NCI-H1694 treated with DMSO at 0.1 percent for 48 hours (cell line): ENCODE measurements around the gene SMARCD3.

Experiments
- DNase-seq: peaks from one replicate; lab custom pipeline; 2025; lab: John Stamatoyannopoulos, UW

SMARCD3 gene

DNA sequence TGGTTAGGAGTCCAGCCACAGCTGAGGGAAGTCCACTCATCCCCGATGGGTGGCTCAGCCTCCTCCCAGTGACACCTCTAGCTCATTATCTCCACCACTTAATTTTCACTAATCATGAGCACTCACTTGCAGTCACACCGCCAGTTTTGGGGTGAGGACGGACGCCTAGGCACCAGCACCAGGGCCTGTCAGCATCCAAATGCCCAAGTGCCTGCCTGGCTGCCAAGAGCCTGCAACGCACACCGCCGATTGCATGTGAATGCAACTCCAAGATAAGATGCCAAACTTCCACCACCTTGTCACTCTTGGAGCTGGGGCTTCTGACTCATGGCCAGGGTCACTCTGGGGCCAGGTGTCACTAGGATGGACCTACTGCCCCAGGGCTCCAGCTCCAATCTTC, 24.4 kb upstream of the SMARCD3 start:
- no peak for DNase-seq

DNA sequence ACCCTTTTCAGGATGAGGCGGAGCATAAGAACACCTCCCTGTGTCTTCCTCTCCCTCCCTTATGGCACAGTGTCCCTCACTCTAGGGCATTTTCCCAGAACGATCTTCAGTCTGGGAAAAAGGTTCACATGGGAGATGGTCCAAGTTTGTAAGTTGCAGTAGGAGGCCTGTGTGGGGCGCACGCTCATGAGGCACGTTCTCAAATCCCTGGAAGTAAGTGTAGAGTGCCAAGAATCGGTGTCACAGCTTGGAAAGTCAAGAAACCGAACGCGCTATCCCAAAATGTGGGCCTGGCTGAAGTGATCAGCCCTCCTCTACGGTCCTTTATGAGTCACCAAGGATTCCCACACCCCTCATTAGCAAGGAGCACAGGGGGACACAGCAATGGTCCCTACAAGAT, 23.9 kb upstream of the SMARCD3 start:
- DNase-seq = no peak

DNA sequence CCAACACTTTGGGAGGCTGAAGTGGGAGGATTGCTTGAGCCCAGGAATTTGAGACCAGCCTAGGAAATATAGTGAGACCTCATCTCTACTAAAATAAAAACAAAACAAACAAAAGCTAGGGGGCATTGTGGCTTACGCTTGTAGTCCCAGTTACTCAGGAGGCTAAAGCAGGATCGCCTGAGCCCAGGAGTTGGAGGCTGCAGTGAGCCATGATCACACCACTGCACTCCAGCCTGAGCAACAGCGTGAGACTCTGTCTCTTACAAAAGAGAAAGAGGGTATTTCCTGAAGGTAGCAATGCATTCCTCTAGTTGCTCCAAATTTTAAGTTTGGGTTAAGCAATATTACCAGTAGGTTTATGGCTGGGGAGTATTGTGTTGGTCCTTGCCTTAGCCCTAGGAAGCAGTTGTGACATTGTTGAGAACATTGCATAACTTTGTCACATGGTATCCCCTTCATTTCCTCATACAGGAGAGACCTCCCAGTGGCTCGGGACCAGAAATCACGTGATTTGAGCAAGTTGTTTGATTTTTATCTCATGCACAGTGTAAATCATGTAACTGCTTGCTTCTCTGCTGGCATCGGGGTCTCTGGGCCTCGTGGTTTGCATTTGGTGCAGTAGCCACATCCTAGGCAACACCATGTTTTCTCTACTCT, 23.3 kb upstream of the SMARCD3 start:
- no peak for DNase-seq

DNA sequence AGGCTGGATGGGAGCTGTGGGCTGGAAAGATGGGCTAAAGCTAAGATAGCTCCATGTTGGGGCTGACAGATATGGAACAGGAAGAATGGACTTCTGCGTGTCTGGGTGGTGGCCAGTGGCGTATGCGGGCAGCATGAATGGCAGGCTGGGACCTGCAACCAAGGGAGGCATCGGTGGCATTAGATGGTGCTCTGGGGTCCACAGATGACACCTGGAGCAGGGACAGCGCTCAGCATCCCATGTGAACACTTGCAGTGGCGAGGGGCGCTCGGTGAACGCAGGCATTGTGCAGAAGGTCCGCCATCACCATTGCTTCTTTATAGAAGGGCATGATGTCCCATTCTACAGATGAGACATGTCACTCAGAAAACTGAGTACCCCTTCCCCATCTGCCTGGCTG, 21.0 kb upstream of the SMARCD3 start:
- no peak for DNase-seq

DNA sequence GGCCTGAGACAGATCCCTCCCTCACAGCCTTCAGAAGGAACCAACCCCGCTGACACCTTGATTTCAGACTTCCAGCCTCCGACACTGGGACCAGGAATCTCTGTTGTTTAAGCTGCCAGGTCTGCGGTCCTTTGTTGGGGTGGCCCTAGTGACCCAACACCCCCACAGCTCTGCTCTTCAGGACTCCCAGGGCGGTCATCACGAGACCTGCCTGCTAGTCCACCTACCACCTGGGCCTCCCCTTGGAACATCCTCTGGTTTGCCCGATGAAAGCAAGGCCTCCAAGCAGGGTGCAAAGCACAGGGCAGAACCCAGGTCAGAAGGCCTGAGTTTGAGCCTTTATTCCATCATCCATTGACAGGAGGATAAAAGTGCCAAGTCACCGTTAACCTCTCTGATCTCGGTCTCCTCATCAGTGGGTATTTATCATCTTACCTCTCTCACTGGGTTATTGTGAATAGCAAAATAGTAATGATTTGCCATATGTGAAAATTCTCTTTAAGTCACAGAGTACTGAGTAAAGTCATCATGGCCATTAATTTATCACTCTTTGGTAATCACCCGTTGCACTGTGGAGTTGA, 16.9 kb upstream of the SMARCD3 start:
- DNase-seq = no peak

DNA sequence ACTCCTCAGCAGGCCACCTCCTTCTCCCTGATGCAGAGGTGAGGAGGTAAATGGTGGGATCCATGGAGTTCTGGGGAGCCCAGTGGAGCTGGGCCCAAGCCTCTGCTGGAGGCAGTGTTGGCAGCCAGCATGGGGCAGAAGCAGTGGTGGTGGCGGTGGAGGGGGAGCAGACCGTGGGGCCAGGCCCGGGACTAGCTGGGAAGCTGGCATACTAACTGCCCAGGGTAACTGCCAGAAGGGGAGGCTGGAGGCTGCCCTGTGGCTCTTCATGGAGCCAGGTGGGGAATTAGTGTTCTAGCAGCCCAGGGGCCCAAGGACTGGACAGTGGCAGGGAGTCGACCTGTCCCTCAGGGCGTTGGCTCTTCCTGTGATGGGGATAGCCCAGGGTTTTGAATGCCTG, 16.1 kb upstream of the SMARCD3 start:
- DNase-seq = no peak

DNA sequence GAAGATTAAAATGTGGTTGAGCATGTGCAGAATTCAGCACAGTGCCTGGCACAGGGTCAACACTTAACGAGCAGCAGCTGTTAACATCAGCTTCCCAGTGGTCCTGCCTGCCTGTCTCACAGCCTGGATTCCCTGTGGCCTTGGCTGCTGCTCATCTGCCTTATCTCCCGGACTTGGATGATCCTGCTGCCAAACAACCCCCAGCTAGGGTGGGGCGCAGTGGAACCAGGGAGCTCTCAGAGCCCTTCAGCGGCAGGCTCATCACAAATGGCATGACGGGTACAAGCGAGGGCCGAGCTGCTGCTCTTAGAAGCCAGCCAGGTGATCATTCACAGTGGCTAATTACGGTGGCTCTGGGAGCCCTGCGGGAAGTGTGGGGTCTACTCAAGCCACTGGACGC, 13.0 kb upstream of the SMARCD3 start:
- no peak for DNase-seq

DNA sequence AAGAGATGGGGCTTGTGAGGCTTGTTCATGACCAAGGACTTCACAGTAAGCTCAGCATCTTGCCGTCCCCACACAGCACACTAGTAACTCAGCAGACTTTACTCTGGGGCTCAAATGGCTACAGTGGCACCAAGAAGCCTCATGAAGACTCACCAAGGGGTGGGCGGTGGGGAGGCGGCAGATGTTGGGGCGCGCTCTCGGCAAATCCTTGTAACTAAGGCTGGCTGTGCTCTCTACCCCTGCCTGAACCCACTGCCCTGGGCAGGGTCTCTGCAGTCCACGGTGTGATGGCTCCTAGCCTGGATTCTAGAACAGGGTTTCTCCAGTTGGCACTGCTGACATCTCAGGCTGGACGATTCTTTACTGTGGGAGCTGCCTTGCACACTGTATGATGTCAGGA, 12.4 kb upstream of the SMARCD3 start:
- DNase-seq = no peak

DNA sequence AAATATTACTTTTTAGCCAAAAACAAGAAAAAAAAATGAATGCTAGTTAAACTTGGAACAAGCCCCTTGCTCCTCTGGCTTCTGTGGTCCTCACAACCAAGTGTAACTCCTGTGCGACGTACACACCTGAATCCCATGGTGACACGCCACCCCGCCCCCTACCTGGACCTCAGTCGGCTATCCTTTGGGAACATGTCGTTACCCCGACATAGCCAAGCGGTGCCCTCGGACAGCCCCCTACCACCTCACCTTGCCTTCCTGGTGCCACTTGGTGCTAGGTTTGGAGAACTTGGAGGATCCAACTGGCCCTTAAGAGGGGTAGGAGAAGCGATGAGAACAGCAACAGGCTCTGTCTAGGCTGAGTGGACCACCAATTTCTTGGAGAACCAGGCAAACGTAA, 12.0 kb upstream of the SMARCD3 start:
- no peak for DNase-seq

DNA sequence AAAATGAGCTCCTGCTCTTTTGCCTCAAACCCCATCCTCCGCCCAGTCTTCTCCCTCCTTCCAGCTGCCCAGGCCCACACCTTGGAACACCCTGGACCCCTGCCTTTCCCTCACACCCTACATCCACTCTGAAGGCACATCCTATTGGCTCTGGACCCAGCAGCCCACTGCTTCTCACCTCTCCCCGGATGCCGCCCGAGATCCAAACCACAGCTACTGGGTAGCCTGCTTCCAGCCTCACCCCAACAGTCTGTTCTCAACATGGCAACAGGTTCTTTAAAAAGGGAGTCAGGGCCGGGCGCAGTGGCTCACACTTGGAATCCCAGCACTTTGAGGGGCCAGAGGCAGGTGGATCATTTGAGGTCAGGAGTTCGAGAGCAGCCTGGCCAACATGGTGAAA, 9.5 kb upstream of the SMARCD3 start:
- DNase-seq = no peak

DNA sequence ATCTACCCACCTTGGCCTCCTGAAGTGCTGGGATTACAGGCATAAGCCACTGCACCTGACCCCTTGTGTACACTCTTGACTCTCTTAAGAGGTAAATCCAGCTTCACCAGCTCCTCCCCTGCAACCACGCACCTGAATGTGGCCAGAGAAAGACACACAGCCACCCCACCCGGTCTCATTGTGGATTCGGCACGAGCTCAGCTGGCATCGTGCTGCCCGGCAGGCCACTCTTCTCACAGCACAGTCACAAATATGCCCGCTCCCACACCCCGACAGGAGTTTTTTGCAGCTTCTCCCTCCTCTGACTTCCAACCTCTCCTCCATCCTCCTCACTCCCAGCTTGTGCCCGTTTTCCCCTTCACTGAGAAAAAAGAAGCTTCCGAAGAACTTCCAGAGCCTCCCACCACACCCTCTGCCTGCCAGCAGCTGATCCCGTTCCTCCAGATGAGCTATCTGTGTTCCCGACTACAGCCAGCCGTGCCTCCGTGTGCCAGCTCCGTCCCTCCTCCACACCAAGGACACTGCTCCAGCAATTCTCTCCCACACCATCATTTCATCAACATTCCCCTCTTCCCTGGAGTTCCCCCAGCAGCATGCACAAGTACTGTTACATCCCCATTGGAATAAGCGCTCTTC, 8.0 kb upstream of the SMARCD3 start:
- no peak for DNase-seq

DNA sequence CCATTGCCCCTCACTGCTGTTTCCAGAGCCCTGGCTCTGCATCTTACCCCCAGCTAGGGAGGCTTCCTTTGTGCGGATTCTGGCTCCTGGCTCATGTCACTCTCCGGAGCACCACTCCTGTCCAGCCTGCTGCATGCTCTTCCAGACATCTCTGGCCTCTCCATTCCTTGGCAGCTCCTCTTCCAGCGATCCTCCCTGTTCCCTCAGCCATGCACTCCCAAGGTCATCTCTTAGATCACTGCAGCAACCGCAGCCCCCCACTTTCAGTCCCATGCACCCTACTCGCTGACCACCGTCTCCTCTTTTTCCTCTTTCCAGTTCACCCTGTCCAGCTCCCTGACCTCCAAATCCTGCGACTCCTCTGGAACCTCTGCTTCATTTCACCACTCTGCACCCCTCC, 6.9 kb upstream of the SMARCD3 start:
- DNase-seq = no peak

DNA sequence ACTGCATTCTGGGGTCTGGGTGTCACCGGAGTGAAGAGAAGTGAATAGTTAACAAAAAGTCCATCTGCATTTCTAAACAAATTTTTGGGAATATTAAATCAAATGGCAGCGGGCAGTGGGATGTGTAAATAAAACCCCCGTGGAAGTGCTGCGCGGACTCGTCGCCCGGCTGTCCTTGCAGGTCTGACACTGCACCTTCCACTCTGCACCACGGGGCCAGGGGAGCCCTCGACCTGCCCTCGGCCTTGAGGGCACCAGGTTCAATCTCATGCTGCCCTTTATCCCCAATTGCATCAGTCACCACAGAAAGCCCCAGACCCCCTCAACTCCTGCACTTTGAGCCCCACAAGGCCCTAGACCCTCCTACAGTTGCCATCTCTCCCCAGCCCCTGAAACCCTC, 6.4 kb upstream of the SMARCD3 start:
- DNase-seq = no peak

DNA sequence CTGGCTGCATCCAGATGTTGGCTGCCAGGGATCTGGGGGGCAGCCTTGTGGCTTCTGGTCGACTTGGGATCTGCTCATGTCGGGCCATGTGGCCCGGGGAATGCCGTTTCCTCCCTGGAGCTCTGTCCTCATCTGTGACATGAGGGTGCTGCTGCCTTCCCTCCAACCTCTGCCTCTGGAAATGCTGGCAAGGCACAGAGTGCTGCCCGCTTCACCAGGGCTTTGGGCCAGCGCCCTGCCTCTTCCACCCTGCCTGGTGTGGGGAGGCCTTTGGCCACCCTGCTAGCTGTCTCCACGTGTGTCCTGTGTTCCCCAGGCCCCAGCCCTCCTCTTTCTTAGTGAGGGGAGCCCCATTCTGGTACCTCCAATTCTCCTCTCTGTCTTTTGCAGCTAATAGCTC, 5.8 kb upstream of the SMARCD3 start:
- no peak for DNase-seq

DNA sequence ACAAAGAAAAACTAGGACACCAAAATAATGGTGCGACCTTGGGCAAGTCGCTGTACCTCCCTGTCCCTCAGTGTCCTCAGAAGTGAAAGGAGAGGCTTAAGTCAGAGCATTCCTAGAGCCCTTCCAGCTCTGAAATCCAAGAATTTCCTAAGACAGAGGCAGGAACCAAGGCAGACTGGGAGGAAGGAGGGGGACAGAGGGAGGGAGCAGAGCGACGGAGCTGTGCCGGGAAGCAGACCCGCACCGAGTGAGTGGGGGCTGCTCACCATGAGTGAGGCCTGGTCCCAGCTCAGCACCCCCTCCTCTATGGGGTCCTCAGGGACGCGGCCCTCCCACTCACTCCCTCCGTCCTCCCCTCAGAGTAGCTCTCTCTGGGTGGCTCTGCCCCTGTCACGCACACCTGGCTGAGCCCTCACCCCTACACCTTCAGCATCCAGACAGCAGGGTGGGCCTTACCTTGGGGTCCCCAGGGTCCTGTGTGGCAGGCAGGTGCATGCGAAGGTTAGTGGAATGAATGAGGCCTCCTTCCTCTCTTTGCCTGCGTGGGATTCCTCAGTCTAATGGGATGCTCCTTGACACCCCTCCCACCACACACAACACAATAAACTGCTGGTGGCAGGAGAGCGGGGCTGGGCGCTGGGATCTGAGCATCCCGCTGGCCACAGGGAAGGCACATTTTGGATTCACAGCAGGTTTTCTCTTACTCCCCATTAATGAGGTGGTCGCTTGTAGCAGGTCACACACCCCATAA, 4.6 kb upstream of the SMARCD3 start:
- DNase-seq = no peak

DNA sequence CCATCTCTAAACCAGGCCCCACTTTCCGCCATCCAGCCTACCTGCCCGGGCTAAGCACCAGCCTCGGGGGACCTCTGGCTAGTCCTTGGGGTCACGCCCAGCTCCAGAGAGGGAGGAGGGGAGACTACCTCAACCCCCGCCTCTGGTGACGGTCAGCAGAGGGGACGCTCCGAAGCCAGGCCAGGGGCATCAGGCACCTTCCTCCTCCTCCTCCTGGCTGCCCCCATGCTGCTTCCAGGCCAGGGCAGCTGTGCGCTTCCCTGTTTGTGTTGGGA, 4.0 kb upstream of the SMARCD3 start:
- DNase-seq = no peak

DNA sequence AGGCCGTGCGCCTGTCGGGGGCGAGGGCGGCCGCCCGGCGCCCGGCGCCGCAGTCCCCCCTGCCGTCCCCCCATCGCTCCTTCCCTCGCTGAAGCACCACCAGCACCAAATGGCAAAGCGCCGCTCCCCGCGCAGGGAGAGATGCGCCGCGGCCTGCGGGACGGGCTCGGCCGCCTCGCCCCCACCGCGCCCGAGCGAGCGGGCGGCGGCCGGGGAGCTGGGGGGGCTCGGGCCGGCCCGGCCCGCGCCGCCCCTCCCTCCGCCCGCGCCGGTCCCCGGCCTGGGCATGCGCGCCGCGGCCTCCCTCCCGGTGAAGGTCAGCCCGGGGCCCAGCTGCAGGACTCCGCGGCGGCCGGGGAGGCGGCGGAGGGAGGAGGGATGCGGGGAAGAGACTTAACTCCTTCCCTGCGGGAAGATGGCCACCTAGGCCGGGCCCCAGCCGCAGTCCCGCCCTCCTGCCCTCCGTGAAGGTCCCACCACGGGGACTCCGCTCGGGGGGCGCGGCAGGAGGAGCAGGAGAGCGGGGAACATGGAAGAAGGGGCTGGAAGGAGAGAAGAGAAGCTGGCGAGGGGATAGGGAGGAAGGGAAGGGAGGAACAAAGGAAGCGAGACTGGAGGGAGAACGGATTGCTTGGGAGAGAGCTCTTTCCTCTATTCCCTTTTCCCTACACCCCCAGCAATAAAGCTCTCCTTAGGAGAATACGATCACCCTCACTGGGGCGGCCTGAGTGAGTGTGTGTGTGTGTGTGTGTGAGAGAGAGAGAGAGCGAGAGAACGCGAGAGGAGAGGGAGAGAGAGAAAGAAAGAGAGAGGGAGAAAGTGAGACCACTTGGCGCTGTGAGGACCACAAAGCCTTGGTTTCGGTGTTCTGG, 3.4 kb upstream of the SMARCD3 start:
- peak; percentile 47 for DNase-seq

DNA sequence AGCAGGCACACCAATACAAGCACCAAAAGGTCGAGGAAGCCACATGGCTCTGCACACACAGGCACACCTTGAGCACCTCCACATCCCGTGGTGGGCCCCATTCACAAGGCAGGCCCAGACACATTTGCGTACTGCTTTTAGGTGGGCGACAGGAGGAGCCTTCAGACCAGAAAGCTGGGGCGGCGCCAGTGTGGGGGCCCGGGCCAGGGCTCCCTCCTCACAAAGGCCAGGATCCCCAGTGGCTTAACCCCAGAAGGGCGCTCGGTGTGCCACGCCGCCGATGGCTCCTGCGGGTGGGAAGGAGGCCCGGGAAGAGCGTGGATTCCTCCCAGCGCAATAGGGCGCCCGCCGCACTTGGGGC, 2.8 kb upstream of the SMARCD3 start:
- DNase-seq = peak; percentile 23

DNA sequence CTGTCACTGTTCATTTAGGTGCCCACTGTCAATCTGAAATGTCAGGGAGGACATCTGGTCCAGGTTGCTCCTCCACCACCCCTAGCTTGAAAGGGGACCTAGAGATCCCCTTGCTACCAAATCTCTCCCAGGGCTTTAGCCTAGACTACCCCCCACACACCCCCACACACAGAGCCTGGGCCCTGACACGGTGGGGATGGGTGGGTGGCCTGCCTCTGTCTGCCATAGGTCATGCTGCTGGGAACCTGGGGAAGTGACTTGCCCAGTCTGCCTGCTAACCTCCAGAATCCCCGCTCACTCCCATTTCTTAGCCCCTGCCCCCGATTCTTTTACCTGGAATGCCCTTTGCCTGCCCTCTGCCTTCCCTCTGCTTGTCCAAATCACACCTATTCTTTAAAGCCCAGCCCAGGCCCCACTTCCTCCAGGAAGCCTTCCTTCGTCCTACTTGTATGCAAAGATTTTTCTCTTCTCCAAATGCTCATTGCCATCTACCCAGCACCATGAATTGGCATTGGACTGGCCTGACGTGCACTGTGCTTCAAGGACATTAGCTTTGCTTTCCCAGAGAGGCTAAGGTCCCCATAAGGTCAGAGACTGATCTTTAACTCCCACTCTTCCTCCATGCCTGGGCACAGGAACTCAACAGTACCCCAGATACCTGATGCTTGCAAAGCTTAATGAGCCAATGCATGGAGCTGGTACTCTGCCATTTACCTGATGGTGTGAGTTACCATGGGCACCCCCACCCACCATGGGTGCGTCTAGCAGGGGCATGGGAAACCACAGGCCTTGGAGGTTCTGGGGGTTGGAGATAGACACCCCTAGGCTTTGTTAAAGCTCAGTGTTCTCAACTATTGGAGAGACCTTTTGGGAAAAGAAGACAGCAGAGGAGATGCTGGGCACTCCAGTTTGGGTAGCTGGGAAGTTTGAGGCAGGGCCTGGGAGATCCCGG, 2.0 kb upstream of the SMARCD3 start:
- no peak for DNase-seq

DNA sequence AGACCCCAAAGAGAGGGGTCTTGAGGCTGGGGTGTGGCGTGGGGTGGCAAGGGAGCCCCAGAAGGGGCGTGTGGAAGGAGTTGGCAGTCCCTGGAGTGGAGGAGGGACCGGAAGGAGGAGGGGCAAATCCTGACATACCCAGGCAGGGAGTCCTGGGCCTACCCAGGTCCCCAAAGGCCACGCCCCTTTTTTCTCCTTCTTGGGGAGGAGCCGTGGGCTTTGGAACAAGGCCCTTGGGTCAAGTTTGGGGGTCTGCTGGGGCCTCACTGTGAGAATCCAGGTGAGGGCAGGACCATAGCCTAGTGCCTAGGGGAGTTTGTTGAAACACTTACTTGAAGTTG, 1.2 kb upstream of the SMARCD3 start:
- no peak for DNase-seq

DNA sequence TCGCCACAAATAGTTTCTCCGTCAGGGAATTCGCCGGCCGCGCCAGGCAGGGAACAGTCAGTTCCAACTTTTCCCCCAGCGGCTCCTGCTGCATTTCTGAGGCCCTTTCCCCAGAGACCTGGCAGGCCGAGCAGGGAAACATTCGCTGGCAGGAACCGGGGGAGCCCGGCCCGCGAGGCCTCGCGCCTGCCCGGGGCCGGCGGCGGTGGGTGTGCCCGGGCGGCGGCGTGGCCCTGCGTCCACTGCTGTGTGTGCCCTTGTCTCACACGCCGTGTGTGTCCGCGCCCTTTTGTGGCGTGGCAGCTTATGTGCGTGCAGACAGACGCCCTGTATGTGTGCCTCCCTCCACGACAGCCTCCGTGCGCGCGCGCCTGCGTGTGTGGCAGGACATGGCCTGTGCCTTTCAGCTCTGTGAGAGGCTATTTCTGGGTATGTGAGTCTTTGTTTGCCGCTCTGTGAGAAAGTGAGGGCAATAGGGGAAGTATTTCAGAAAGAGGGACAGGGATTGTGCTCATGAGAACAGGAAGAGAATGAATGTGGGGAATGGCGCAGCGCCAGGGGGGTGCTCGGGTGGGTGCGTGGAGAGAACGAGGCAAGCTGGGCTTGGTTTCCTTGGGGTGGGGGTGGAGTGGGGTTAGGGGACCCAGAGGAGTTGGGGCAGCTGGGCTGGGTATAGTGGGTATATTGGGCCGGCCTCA, 689 bp upstream of the SMARCD3 start:
- no peak for DNase-seq
